Posterior vena cava (tissue), 2 donors: ENCODE data around the gene ADAMTSL3. TPM values are rescaled to one million over a fixed set of nuclear protein-coding genes. Genes with fewer than 3 reads are reported as not detected.

Experiments used
- DNase-seq: peaks from one replicate; pipeline ENCODE4 v3.0.0-alpha.2; 2020; ENCODE audit warnings: low spot score
- intact Hi-C, 2 donors: fragments of 100-400 bp; cut with DNase I; formaldehyde crosslinking; loops; one replicate each; pipeline versions ENCODE4 v1.14.1 to v1.14.2; 2022 to 2023
- total RNA-seq, 2 donors: library from RNA; stranded (reverse); fragmentation: NEBNext Ultra II Directional; extraction: Animal tissue kit (Norgen Biotek cat#: 25700); gene quantifications; one replicate each; pipeline ENCODE4 v1.2.1, GENCODE V29; 2021
- donor health status: DM: yes; HTN: yes; CAD: no.
- donor health status: DM: yes; HTN: yes; CAD: no.

ADAMTSL3 gene
- total RNA-seq, 2 donors from 2014 or later, result 13.0 to 17.4 TPM

DNA sequence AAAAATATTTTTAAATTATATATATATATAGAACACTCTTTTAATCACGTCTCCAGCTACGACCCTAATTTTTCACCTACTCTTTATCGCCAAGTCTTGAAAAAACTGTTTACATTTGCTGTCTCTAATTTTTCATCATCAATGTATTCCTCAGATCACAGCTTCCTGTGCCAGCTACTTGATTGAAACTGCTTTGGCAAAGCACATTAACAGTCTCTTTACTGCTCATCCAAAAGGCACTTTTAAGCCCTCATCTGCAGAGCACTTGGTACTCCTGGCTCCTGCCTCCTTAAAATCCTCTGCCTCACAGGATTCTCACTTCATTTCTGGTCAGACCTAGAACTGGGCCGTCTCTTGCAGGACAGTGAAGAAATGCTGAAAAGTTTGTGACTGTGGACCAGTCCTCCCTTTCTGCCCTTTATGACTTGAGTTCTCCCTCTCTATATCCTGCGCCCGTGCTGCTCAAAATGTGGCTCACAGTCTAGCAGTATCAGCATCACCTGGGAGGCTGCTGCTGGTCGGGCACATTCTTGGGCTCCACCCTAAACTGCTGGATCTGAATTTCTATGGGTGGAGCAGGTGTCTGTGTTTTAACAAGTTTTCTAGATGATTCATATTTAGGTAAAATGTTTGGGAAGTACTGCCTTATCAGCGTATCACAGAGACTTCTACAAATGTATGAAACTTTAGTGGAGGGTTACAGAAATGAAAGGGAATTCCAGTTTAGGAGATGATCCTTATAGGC, 196.8 kb downstream of the ADAMTSL3 start:
- intact Hi-C loops, result no loop called here

DNA sequence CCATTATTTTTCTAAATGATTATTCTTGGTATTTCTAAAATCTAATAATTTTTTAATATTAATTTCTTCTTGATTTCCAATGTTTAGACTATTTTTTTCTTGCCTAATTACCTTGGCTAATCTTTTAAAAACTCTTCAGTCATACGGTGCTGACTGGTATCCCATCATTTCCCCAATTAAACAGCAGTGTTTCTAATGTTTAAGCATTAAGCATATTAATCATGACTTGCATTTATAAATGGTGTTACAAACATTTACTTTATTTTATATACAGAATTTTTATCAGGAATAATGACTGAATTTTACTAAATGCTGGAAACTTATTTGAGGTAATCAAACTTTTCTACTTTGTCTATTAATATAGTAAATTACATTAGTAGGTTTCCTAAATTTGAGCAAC, 199.3 kb downstream of the ADAMTSL3 start:
- intact Hi-C loops, result no loop called here
- no peak for DNase-seq

More for the DNA sequence above, 196.8 kb downstream of the ADAMTSL3 start:
- no peak for DNase-seq

DNA sequence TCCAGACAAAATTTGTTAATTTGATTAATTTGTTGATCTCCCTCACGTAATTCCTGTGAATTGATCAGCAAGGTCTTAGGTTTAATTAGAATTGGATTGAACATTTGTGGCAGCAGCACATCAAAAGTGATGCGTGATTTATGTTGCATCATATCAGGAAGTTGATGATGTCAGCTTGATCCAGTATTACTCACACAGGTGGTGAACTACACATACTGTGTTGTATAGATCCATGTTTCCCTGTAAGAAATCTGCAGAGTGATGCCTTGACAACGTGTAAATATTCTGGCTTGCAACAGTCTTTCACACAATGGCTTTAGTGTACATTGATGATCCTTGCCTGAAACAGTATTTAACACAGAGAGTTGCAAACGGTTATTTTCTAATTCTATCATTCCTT, 200.4 kb downstream of the ADAMTSL3 start:
- intact Hi-C loops, result no loop called here
- DNase-seq, result no peak

DNA sequence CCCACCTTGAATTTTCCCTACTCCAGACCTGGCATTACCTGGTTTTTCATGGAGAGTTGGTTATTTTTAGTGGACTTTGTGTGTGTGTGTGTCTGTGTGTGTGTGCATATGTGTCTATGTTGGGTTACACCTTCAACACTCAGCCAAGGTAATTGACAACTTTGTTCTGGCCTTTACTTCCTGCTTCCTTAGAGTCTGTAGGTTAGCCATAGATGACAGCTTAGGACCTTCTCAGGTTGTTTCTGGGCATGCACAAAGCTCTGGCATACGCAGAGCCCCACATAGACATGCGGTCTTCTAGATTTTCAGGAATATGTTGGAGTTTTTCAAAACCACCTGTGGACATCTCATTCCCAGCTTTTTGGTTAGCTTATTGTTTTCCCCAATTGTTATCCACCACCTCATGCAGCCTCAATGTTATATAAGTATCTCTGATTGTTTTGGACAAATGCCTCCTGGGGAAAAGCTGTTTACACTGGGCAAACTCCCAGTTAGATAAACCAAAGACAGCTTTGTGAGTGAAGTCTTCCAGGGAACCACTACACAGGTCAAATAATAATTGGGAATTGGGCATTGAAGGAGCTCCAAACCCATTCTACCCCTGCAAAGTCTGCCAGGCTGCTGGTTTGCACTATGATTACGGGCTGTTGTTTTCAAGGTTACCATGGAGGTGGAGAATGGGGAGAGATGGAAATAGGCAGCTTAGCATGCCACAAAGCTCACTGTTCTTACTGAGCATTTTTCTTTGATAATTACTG, 201.2 kb downstream of the ADAMTSL3 start:
- no peak for DNase-seq
- intact Hi-C loops, result no loop called here

DNA sequence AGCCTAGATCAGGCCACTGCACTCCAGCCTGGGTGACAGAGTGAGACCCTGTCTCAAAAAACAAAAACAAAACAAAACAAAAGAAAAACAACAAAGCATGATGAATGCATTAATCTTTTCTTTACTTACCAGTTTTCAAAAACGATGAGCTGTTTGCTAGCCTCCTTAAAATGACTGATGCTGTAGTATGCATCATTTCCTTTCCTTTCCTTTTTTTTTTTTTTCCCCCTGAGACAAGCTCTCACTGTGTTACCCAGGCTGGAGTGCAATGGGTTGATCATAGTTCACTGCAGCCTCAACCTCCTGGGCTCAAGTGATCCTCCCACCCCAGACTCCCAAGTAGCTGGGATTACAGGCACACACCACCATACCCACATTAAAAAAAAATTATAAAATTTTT, 202.0 kb downstream of the ADAMTSL3 start:
- DNase-seq, result no peak
- intact Hi-C loops, result no loop called here

DNA sequence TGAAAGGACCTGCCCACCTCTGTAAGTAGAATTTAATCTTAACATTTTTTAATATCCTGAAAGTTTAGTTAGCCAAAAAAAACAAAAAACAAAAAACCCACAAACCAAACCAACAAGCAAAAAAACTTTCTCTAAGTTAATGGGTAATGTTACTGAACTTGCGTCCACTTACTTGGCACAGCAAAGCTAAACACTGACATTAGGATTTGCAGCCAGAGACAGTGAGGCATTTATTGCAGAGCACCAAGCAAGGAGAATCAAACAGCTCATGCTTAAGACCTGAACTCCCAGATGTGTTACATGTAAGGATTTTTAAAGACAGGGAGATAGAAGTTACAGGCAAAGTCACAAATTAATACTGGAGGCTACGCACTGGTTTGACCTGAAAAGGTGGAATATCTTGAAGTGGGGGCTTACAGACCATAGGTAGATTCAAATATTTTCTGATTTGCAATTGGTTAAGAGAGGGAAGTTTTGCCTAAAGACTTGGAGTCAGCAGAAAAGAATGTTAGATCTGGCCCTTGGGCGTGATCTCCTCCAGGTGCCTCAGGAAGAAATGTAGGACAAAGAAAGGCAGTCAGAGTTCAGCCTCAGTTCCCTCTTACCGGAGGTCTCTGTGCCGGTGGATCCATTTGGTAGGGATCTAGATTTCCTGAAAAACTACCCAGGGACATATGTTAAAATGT, 205.0 kb downstream of the ADAMTSL3 start:
- intact Hi-C loops, result loop anchor here in 1 of 2 donors (2.0 kb wide), 1 partner anchor 18 kb away; no protein-coding TSS in a partner anchor
- DNase-seq, result no peak

DNA sequence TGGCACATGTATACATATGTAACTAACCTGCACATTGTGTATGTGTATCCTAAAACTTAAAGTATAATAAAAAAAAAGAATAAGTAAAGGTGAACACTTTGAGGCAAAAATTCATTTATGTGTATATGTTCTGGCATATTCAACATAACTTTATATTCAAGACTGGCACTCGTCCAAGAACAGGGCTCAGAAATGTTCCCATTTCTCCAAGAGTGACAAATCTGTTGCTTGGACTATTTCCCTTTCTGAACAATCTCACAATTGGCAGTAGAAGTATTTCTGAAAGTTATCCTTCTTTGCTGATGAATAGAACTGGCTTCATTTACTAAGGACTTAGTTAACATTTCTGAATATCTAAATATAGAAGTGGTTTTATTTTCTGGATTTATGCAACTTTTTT, 212.8 kb downstream of the ADAMTSL3 start:
- DNase-seq, result no peak
- intact Hi-C loops, result no loop called here

DNA sequence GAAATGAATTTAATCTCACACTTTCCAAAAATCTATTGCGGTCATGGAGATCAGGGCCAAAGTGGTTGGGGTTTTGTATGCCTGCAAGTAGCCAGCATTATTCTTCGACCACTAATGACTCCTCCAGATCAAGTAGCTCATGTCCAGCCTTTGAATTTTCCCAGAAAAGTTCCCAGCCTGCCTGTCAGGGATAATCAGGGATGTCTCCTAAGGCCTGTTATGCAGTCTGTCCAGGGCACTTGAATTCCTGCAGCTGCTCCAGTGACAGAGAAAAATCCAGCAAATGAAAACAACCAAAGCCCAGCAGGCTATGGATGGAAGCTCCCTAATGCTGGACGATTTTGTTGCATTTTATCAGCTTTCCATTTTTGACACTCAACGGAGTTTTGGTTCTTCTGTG, 215.4 kb downstream of the ADAMTSL3 start:
- DNase-seq, result no peak
- intact Hi-C loops, result no loop called here

DNA sequence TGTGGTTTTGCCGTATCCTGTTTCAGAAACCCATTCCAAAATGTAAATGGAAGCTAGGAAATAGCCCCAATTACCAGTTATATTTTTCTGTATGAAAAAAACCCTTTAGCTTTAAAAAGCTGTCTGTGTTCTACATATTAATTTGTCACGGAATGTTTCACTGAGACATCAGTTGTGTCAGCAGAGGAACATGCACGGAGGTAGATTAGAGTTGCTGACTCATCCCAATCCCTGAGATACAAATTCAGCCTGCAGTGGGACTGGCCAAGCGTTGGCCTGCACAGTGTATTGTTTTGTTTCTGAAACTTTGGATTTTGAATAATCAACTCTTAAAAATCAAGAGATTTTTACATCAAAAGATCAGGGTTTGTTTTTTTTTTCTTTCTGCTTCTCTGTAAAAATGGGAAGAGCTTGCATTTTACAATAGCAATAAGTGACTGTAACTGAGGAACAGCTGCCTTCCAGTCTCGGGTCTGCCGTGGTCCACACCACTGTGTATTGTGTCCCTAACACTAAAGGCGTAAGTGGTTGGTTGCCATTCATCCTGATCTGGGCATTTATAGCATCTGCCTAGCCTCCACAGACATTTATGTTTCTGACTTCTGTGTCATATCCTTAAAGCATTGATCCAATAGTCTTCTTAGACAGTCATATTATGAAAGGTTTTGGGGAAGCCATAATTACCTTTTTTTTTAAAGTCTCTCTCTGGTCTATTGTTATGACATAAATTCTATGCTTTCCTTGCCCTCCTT, 218.1 kb downstream of the ADAMTSL3 start:
- no peak for DNase-seq
- intact Hi-C loops, result no loop called here

DNA sequence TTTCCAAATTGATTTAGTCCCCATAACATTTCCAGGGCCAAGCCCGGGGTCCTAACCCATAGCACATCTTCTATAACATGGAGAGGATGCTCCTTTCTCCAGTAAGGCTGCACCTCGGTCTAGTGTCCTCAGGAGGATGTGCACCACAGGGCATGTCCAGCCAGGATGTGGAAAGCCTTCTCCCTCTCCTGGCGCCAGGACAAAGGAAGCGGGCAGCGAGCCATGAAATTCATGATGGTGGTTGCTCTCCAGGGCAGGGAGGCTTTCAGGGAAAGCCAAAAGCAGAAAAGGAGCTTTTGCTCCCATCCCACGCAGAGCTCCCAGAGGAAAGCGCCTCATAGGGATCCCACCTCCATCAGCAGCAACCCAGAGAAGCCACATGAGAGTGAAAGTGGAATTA, 220.0 kb downstream of the ADAMTSL3 start:
- intact Hi-C loops, result no loop called here
- no peak for DNase-seq

DNA sequence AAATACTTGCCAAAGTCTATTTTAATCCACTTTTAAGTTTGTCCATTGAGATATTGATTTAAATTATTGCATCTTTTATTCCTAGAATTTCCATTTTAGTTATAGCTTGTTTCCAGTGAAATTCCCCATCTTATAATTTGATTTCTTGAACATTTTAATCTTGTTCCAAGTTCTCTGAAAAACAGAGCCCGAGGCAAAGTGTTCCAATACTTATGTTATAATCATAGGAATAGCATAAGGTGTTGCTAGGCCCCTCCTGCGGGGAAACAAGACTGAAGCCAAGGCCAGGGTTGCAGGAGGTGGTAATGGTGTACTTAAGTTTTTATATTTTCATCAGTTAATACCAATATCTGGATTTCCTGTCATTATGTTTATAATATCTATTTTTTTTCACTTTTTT, 226.6 kb downstream of the ADAMTSL3 start:
- intact Hi-C loops, result no loop called here
- DNase-seq, result no peak

DNA sequence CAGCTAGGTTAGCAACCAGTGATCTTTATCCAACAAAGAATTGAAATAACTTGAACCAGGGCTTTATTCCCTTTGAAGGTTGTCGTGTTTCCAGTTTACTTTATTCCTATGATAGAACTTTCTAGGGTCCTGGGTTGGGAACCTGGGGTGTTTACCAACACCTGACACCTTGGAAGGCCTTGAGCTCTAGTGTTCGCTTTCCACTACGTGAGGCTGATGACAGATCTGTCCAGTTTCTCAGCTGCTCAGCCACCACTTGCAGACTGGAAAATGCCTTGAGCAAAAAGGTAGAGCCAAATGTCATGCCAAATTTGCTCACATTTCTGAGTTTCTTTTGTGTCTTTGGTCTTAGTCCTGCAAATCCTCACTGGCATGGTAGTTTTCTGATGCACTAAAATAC, 227.2 kb downstream of the ADAMTSL3 start:
- intact Hi-C loops, result no loop called here
- no peak for DNase-seq

DNA sequence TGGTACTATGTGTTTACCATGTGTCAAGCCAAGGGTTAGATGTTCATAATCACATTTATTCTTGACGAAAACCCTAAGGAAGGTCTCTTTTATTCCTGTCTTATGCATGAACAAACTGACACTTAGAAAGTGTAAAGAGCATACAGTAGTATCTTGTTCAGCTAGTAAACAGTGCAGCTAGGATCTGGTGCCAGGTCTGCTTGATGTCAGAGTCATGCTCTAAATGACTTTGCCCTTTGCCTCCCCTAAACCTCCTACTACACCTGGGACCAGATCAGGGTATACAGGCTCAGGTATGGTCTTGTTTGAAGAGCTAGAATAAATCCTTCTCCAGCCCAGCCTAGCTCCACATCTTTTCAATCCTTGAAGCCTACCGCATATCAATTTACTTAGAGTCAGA, 232.4 kb downstream of the ADAMTSL3 start:
- intact Hi-C loops, result no loop called here
- DNase-seq, result no peak

DNA sequence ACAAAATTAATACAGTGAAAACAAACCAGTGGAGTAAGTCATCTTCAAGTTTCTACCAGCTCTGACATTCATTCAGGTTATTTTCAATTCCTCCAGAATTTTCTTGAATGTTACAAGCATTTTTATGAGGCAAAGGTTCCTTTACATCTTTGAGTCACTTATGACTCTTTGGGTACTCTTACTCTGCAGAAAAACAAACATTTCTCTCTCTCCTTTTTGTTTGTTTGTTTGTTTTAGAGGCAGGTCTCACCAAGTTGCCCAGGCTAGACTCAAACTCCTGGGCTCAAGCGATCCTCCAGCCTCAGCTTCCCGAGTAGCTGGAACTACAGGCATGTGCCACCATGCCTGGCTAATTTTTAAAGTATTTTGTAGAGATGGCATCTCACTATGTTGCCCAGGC, 233.5 kb downstream of the ADAMTSL3 start:
- DNase-seq, result no peak
- intact Hi-C loops, result no loop called here

DNA sequence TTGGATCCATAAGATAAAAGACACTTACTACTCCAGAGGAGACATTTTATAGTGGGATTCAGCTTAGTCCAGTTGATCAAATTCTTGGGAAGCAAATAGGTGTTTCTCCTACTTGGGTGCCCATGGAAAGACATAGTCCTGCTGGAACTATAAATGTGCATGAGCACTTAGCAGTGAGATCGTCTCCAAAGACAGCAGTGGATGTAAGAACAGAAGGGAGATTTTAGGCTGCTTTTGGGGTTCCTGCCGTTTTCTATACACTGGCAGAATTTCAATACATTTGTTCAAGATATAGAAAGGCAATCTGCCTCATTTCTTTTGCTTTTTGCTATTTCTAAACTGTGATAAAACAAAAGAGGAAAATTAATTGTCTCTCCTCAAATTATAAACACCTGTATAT, 234.0 kb downstream of the ADAMTSL3 start:
- DNase-seq, result no peak
- intact Hi-C loops, result no loop called here

DNA sequence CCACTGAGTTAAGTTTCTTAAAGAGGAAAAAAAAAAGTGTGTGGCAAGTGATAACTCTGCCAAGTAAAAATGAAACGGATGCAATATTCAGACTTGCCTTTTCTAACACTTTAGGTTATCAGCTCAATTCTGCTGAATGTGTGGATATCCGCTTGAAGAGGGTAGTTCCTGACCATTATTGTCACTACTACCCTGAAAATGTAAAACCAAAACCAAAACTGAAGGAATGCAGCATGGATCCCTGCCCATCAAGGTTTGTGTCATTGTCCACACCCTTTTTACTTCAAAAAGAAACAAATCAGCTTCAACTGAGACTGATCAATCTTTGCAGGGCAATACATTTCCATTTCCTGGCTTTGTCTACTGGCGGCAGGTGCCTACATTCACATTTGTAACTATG, 236.1 kb downstream of the ADAMTSL3 start:
- intact Hi-C loops, result no loop called here
- no peak for DNase-seq

DNA sequence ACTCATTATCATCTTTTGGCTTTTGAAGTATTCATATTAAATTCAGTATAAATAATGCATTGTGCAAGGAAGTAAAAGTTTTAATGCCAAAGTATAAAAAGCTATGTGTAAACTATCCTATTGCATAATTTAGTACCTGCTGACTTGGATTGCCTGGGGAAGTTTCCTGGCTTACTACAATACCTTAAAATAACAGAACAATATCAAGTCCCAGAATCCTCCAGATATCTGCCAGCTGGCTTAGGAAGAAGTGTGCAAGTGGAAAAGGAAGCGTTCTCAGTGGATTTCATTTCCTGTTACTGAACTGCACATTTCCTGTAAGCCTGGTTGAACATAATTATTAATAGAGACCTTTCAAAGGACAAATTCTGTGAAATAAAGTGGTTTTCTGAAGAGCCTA, 236.7 kb downstream of the ADAMTSL3 start:
- intact Hi-C loops, result no loop called here
- no peak for DNase-seq

DNA sequence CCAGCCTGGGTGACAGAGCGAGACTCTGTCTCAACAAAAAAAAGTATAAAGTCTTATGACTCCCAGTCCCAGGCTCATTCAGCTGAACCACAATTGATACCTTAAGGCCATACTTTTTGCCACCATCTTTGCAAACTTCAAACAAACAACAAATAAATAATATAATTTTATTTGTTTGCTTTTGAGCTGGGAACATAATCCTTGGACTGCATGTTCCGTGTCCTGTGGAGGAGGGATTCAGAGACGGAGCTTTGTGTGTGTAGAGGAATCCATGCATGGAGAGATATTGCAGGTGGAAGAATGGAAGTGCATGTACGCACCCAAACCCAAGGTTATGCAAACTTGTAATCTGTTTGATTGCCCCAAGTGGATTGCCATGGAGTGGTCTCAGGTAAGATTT, 238.6 kb downstream of the ADAMTSL3 start:
- intact Hi-C loops, result no loop called here
- DNase-seq, result no peak

DNA sequence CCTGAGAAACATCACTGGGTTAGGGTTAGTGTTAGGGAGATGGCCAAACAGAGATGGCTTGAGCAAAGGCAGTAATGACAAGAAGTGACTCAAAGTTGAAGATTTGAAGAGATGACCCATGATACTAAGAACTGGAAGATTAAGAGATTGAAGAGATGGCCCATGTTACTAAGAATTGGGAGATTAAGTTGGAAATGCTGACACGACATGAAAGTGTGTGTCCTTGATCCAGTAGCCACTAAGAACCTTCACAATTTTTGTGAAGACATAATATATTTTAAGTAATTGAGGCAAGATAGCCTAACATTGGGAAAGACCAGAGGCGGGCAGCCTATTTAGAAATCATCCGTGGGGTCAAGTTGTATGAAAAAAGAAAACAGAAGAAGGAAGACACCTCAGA, 239.4 kb downstream of the ADAMTSL3 start:
- intact Hi-C loops, result no loop called here
- DNase-seq, result no peak

DNA sequence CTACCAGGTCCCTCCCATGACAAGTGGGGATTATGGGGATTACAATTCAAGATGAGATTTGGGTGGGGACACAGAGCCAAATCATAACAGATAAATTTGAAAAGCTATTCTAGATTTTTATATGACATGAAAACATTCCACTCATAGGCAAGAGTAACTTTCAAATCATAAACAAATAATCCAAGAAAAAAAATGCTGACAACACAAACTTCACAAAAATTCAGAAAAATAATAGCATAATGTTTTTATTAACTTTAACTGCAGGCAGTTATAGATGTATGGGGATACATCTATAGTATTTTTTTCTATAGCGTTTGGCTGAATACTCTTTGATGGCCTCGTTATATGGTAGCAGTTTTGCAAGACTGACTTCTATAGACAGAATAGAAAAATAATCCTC, 243.1 kb downstream of the ADAMTSL3 start:
- no peak for DNase-seq
- intact Hi-C loops, result no loop called here
